HG02943 (cell line): Measurements from ENCODE around the gene RNF113B.

Source experiments
- ATAC-seq: cut with Tn5 transposase; IDR thresholded peaks from one replicate; pipeline ENCODE4 v1.9.1; 2021; ENCODE audit warnings: mild to moderate bottlenecking, low read depth, moderate library complexity; ENCODE audit not compliant: unreplicated experiment

RNF113B gene

GRCh38 chr13:98206946-98207345, 29.9 kb upstream of the RNF113B start:
- ATAC-seq, result no peak

DNA sequence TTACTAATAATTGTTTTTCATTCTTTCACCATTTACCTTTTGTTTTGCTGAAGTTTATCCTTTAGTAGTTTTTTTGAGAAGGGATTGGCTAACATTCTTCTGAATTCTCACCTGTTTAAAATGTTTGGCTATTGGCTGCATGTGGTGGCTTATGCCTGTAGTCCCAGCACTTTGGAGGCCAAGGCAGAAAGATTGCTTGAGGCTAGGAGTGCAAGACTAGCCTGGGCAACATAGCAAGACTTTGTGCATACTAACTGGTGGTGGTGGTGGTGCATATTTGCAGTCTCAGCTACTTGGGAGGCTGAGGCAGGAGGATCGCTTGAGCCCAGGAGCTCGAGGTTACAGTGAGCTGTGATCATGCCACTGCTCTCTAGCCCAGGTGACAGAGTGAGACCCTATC, 27.5 kb upstream of the RNF113B start:
- no peak for ATAC-seq

- no peak for ATAC-seq
Measured at GRCh38 chr13:98203646-98204326, 26.7 kb upstream of the RNF113B start.

DNA sequence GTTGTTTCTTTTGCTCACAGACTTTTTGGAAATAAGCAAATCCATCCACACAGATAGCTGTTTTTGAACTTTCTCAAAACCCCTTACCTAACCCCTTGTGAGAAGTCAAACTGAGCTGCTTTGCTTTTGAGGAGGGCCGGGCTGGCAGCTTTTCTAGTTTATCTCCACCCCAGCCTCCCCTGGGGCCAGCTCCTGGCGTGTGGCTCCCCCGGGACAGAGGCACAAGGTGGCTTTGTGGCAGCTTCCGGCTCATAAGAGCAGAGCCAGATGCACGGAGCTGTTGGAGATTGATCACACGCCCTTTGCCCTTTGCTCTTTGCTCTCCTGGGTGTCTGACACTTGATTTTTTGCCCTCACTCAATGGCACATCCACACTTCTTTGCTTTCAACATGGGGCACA, 24.9 kb upstream of the RNF113B start:
- ATAC-seq, result no peak

- ATAC-seq, result no peak
Measured at GRCh38 chr13:98201189-98201588, 24.1 kb upstream of the RNF113B start.

- ATAC-seq, result no peak
Measured at GRCh38 chr13:98200211-98200878, 23.3 kb upstream of the RNF113B start.

GRCh38 chr13:98199480-98199879, 22.4 kb upstream of the RNF113B start:
- no peak for ATAC-seq

GRCh38 chr13:98198683-98199082, 21.6 kb upstream of the RNF113B start:
- no peak for ATAC-seq

DNA sequence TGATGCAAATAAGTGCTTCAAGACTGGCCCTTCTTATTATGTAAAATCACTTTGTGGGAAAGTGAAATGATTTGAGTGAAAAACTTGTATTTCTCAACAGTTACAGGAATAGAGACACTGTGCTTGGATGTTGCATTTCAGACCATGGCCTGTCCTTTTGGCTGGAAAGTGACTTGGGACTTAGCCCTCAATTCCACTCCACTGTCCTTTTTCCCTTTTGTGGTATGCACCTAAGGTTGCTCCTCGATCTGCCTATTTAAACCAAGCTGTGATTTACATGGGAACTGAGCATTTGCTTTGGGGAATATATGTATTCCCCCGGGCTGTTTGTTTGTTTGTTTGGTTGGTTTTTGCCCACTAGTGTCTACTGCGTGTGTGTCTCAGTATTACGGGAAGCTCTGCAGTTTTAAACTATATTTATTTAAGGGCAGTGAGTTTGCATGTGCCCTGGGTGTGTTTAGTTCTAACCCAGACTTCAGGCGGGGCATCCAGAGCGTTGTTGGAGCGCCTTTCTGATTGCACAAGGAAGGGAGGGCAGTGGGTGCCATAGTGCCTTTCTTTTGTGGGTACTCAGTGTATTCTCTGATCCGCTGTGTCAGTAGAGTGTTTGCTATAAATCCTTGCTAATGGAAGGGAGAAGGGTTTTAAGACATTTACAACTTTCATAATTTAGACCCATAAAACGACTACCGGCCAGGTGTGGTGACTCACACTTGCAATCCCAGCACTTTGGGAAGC, 18.2 kb upstream of the RNF113B start:
- no peak for ATAC-seq

DNA sequence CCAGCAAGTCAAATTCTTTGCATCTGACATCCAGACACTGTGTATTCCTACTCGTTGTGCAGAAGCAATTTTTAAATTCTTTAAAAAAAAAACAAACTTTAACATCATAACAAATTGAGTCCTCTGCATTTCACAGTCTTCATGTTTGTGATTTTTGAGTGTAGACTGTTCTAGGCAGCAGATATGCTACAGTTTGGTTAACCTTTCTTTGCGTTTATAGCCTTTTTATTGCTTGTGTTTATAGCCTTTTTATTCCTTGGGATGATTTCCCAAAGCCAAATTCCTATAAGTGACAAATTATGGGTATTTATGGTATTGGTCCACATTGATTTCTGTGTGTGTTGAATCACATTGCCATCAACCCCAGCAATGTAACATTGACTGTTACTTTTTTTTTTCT, 14.9 kb upstream of the RNF113B start:
- ATAC-seq, result no peak

DNA sequence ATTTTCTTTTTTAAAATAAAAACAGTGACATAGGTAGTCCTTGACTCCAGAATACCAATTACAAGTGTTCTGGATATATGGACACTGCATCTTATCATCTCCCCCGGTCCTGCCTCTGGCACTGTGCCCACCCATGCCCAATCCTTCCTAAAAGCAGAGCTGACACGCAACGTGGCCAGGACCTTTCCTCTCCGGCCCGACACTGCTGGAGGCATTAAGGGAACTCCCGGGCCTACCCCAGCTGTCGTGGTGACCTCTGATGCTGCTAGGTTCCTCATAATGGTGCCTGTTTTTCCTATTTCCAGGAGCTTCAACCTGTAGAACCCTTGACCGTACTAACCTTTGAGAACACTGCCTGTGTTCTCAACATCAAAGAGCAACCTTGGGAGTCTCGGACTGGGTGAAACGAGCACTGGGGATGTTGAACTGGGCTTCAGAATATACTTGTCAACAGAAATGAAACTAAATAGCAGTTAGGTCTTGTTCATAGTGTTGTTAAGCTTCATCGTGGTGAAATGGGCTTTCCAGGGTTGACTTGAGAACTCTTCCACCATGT, 13.9 kb upstream of the RNF113B start:
- no peak for ATAC-seq

- no peak for ATAC-seq
Measured at GRCh38 chr13:98189841-98190505, 12.9 kb upstream of the RNF113B start.

DNA sequence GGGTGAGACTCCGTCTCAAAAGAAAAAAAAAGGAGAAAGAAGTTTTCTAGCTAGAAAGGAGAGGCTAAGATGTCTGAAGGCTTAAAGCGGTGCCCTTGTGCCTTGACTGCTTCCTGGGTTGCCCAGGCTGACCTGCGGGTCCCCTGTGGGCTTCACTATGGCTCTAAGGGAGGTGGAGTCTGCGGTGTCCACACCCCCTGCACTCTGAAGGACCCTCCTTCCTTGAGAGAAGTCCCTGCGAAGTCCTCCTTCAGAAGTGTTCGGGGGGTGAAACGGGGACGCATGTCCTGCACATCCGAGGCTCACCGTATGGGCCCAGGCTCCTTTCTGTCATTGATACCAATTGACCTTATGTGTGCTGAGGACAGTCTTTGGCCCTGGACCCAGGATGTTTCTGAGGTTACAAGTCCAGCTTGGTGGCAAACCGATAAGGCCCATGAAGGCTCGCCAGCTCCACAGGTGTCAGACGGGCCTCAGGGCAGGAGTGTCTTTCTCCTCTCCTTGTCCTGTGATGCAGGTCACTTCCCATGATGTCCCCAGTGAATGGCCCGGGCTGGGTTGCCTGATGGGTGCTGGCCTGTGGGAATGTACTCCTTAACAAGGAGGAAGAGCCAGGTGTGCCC, 11.6 kb upstream of the RNF113B start:
- no peak for ATAC-seq

GRCh38 chr13:98187965-98188261, 10.8 kb upstream of the RNF113B start:
- ATAC-seq, result no peak

DNA sequence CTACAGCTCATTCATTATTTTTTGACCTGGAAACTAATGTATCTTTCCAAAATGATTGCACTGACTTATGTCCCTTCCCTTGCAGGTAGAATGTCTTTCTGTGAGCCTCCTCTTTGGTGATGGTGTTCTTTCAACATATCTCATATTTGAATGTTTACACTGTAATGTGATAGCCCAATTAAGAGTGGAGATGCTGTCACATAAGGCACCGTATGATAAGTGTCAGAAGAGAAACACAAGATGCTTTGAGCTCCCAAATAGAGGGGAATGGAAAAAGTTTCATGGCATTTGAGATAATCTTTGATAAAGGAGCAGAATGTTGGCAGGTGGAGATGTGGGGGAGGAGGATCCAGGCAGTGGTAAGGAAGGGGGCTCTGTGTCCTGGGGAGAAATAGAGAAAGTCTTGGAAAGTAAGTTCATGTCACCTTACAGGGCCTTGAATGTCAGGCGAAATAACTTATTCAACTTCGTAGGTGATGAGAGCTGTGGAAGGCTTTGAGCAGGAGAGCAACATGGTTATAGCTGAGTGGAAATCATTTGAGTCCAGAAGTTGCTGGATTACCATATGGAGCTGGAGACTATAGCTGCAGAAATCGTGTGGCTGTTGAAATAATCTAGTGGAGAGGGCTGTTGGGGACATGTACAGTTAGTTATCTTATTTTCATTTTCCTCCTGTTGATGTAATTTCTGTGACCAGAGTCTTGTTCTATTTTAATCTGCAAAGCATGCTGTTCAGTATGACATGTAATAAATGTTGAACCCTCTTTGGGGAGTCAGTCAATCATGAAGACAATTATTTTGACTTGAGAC, 10.3 kb upstream of the RNF113B start:
- ATAC-seq, result no peak

DNA sequence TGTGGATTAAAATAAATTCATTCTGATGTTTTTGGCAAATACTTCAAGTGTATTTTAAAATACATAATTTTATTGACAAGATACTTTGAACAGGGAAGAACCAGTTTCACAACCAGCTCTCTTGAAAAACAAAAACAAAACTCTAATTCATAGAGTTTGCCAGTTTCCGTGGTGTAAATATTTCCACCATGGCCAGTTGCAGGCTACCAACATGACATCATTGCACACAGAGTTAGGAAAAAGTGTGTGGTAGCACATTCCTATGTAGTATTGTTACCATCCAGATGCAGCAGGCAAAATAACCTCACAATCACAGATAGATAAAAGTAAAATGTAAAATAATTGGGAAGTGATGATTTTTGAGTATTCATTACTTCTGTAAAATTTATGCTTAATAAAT, 7.7 kb upstream of the RNF113B start:
- no peak for ATAC-seq

GRCh38 chr13:98182589-98182988, 5.5 kb upstream of the RNF113B start:
- ATAC-seq, result no peak

- no peak for ATAC-seq
Measured at GRCh38 chr13:98182153-98182552, 5.1 kb upstream of the RNF113B start.

DNA sequence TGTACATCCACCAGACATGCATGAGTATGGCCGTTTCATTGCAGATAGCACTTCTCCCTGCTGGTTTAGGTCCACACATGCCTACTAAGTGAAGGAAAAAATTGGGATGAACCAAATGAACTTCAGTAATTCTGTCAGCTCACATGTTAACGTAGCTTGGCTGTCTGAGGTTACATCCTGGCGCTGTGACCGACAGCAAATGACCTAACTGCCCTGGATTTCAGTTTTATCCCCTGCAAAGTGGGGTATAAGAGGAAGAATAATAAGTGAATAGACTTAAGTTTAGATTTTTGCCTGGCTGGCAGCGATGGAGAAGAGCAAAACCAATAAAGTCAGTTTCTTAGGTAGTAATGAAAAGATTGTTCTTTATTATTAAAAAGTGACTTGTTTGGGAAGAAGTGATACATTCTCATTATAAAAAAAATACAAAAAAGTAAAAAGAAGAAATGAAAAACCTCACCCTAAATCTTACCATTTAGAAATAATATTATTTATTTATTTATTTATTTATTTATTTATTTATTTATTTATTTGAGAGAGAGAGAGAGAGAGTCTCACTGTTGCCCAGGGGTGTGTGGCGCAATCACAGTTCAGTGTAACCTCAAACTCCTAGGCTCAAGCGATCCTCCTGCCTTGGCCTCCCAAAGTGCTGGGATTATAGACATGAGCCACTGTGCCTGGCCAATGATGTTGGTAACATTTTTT, 4.2 kb upstream of the RNF113B start:
- no peak for ATAC-seq
